Activated T-cell treated with anti-CD3 and anti-CD28 coated beads, Interleukin-2, amount 50 U/mL, for 1 hour (primary cell): ENCODE data around the gene RBM47.
"Not testable (repeated sequence)": the region's sequence is repeated elsewhere in the genome, so short reads cannot be mapped to it uniquely, and the experiment has no call there.

Experiments used
- DNase-seq: peaks from one replicate; pipeline ENCODE4 v3.0.0-alpha.2; 2020

Gene RBM47

DNA sequence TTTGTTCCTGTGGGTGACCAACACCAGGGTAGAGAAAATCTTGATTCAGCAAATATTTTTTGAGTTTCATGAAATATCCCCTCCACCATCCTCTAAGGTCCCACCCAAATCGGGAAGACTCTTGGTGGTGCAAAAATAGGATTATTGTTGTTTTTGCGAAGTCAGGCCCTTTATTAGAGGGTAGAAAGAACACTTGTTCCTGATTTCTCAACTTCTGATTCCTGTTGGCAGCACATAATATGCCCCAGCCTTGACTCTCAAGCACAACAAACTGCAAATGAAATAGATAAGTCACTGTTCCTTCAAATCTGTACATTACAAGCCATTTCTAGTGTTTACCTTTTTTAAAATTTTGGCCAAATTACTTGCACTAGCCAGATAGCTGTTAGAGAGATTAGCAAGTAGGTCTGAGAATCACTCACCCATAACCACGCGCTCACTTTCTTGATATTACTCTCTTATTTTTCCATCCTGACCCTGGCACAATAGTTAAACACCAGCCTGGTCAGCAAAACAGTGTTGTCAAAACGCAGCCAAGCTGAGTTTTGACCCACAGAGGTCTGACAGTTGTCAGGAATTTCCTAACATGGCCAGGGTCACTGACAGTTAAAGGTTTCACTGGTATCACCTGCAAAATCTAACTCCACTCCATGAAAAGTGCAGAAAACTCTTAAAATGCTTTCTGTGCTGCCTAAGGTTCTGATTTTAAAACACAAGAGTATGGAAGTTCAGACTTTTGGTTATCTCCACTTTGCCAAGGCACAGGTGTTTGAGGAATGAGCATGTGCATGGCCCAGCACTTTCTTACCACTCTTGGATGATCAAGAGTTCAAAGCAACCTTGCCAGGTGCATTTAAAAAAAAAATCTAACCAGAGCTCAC, 69.8 kb downstream of the RBM47 start:
- DNase-seq, result no peak

DNA sequence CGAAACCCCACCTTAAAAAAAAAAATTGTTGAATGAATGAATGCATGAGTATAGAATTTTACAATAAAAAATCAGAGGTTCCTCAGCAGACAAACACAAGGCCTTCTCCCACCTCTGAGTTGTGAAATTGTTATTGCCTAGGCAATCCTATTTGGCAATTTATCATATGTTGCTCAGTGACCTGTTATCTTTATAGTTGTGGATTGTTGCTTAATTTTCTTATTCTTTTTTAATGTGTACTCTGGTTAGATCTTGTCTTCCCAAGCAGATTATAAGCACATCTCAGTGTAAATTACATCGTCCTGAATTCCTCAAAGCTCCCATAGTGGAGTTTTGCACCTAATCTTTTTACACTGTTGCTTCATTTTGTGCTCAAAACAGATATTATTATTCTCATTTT, 71.9 kb downstream of the RBM47 start:
- DNase-seq, result no peak

DNA sequence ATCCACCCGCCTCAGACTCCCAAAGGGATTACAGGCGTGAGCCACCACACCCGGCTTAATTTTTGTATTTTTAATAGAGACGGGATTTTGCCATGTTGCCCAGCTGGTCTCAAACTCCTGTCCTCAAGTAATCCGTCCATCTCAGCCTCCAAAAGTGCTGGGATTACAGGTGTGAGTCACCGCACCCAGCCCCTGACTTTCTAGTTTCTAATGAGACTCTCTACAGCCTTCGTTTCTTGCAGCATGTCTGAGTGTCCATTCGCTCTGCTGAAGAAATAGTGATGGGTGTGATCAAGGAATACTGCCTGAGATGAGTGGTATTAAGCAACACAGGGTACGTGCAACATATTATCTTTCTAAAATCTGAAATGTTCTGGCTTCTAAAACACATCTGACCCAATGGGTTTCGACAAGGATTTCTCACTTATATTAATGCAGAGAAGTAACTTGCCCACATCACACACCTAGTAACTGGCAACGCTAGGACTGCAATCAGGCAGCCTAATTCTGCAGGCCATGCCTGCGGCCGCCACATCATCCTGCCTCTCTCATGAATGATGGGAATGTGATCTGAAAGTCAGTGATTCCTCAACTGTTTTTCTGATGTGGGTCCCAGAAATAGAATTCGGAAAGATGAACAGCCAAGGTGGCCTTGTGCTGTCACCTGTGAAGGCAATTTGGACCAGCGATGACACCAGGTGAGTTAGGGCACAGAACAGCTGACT, 74.3 kb downstream of the RBM47 start:
- DNase-seq, result no peak

DNA sequence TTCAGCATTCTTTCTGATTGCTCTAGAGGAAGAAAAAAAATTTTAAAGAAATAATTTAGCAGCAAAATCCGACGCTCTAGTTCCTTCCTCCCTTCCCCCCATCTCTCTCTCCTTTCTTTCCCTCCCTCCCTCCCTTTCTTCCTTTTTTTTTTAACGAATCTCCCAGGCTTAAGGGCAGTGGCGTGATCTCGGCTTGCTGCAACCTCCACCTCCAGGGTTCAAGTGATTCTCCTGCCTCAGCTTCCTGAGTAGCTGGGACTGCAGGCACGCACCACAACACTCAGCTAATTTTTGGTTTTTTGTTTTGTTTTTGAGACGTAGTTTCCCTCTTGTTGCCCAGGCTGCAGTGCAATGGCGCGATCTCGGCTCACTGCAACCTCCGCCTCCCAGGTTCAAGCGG, 75.0 kb downstream of the RBM47 start:
- DNase-seq, result not testable (repeated sequence)

- DNase-seq, result no peak
Observed at GRCh38 chr4:40553995-40554394, 75.7 kb downstream of the RBM47 start.

DNA sequence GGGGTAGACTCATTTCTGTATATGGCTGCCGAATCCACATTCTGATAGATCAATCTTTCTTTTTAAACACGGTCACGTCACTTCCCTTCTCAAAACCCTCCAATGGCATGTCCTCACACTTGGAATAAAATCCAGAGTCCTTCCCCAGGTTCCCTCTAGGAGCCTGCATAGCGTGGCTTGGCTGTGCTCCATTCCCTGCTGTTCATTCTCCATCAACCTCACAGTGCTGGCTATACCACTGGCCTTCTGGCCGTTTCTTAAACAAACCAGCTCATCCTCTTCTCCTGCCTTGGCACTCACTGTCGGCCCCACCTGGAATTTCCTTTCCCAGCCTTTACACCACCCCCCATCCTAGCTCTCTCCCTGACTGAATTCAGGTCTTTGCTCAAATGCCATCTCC, 77.1 kb downstream of the RBM47 start:
- no peak for DNase-seq

DNA sequence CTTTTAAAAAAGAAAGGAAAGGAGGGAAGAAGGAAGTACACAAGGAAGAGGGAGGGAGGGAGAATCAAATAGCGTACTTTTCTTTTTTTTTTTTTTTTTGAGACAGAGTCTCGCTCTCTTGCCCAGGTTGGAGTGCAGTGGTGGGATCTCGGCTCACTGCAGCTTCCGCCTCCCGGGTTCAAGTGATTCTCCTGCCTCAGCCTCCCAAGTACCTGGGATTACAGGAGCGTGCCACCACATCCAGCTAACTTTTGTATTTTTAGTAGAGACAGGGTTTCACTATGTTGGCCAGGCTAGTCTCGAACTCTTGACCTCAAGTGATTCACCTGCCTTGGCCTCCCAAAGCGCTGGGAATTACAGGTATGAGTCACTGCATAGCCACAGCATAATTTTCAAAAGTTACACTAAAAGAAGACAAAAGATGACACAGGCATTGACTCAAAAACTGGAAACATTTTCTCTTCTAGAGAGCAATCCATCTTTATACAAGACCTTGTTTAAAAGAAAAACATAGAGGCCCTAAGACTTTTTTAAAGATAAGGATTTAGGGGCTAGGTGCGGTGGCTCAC, 78.0 kb downstream of the RBM47 start:
- DNase-seq, result not testable (repeated sequence)

- DNase-seq, result no peak
Observed at GRCh38 chr4:40550948-40551462, 78.7 kb downstream of the RBM47 start.

- DNase-seq, result no peak
Observed at GRCh38 chr4:40550196-40550595, 79.5 kb downstream of the RBM47 start.

DNA sequence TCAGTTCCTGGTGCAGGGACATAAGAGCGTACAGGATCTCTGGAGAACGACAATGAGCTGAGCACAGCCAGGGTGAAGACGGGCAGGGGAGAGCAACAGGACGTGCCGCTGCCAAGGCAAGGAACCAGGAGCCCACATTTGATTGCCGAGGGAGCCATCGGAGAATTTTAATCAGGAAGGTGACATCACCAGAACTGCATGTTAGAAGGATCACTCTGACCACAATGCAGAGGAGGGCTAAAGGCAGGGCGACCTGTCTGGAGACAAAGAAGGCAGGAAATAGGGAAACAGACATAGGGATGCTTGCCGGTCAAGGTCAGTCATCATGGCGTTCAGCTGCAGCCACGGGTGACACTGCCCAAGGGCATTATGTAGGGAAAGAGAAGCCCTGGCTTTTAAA, 81.4 kb downstream of the RBM47 start:
- no peak for DNase-seq

DNA sequence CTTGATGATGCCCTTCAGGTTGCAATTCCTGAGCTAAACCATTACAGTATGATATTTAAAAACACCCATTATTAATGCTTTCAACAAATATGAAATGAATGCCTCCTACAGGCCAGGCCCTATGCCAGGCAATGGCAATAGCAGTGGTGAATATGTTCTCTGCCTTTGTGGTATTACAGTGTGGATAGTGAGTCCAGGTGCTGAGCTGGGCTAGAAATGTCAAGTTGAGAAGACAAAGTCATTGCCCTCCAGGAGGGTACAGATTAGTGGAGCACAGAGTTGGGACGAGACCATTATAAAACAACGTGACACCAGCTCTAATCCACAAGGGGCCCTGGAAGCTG, 81.9 kb downstream of the RBM47 start:
- no peak for DNase-seq

GRCh38 chr4:40546969-40547788, 82.5 kb downstream of the RBM47 start:
- no peak for DNase-seq

DNA sequence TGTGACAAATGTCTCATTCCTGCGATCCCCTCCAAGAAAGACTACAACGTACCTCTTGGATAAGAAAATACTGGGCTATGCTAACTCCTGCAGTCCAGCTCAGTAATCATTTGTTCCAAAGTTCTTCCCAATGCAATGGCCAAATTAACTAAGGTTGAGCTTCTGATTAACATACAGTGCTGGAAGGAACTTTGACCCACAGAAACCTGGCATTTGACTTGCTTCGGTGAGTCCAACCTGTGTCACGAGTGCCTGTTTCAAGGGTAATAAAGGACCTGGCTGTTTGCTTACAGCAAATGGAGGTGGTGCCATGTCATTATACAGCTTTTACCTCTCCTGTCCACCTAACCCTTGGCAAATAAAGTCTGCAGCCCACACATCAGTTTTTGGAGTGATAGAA, 83.2 kb downstream of the RBM47 start:
- DNase-seq, result no peak

DNA sequence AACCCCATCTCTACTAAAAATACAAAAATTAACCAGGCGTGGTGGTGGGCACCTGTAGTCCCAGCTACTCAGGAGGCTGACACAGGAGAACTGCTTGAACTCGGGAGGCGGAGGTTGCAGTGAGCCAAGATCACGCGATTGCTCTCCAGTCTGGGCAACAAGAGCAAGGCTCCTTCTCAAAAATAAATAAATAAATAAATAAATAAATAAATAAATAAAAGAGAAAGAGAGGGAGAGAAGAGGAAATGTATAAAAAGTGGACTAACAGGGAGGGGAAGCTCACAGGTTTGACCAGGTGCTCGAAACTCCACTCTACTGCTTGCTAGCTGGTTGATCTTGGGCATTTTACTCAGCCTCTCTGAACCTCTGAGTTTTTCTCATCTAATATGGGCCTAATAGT, 84.2 kb downstream of the RBM47 start:
- DNase-seq, result not testable (repeated sequence)

GRCh38 chr4:40544221-40544620, 85.4 kb downstream of the RBM47 start:
- no peak for DNase-seq

GRCh38 chr4:40540800-40541199, 88.9 kb downstream of the RBM47 start:
- no peak for DNase-seq

- DNase-seq, result no peak
Observed at GRCh38 chr4:40536032-40536431, 93.6 kb downstream of the RBM47 start.

DNA sequence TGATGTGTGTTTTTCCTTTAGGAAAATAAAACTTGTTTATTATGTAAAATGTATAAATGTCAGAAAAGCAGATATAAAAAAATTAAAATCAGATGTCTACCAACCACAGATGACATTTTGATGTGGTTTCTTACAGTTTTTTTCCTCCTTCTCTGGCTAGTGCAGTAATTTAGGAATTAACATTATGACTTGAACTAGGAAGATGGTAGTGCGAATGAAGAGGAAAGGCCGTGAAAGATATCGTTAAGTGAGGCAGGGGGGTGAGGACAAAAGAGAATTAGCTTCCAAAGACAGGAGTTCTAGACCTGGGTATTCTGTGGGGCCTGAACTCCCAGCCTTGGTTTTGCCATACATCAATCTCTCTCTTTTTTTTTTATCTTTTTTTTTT, 98.0 kb downstream of the RBM47 start:
- DNase-seq, result no peak

- no peak for DNase-seq
Observed at GRCh38 chr4:40530961-40531635, 98.6 kb downstream of the RBM47 start.

DNA sequence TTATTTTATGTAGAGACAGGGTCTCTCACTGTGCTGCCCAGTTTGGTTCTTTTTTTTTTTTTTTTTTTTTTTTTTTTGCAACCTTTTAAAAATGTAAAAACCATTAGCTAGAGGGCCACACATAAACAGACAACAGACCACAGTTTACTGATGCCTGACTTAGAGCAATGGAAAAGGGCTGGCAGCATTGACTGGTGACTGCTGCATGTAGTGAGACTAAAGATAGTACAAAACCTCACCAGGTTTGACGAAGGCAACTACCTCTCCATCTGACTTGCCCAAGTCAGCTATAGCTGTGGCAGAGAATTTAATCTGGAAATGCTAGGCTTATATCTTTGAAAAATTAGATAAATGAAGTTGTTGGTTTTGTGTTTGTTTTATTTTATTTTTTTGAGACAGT, 102.9 kb downstream of the RBM47 start:
- no peak for DNase-seq

- DNase-seq, result no peak
Observed at GRCh38 chr4:40525752-40526598, 103.7 kb downstream of the RBM47 start.
